Memory B cell (primary cell): ENCODE measurements around the gene CREBZF.
"Not testable (repeated sequence)": the region's sequence is repeated elsewhere in the genome, so short reads cannot be mapped to it uniquely, and the experiment has no call there.

Experiments used
- ATAC-seq: fragments of 150-1000 bp; cut with Tn5 transposase; 2 replicates; pipeline ENCODE4 v1.10.0; 2021; ENCODE audit warnings: low read depth, mild to moderate bottlenecking, moderate library complexity
- DNase-seq, 2 donors: peaks; one replicate each; pipeline ENCODE4 v3.0.0; 2022; ENCODE audit warnings: low spot score in 2 of 2
- H3K27ac Mint-ChIP-seq: one replicate; pipeline ENCODE4 v1.8.0; 2022; ENCODE audit warnings: mild to moderate bottlenecking, moderate library complexity, mixed read lengths
- H3K27me3 Mint-ChIP-seq: one replicate; pipeline ENCODE4 v1.8.0; 2022; ENCODE audit warnings: mixed read lengths
- H3K36me3 Mint-ChIP-seq: one replicate; pipeline ENCODE4 v1.8.0; 2022; ENCODE audit warnings: mild to moderate bottlenecking, mixed read lengths
- H3K4me1 Mint-ChIP-seq: one replicate; pipeline ENCODE4 v1.8.0; 2022; ENCODE audit warnings: mixed read lengths
- H3K4me3 Mint-ChIP-seq: one replicate; pipeline ENCODE4 v1.8.0; 2022; ENCODE audit warnings: mild to moderate bottlenecking, moderate library complexity, mixed read lengths
- H3K9me3 Mint-ChIP-seq: one replicate; pipeline ENCODE4 v1.8.0; 2022; ENCODE audit warnings: mixed read lengths

CREBZF gene

GRCh38 chr11:85661972-85662664, 2.8 kb downstream of the CREBZF start:
- peaks cover 18% of the 10 kb centered on the region for H3K36me3 Mint-ChIP-seq
- ATAC-seq: no peak
- H3K27ac Mint-ChIP-seq: no peak overlapping the region

GRCh38 chr11:85658180-85658579, 6.7 kb downstream of the CREBZF start:
- Mint-ChIP-seq H3K27me3 (no peaks in the 10 kb centered on the region), H3K4me3 (no peak overlapping the region), H3K36me3 (peaks cover 12% of the 10 kb centered on the region), H3K27ac (no peak overlapping the region), H3K9me3 (no peaks in the 10 kb centered on the region), H3K4me1 (peaks cover 16% of the 10 kb centered on the region)
- no peak for DNase-seq
- no peak for ATAC-seq

More at GRCh38 chr11:85661972-85662664, 2.8 kb downstream of the CREBZF start:
- Mint-ChIP-seq H3K4me1 (peaks cover 20% of the 10 kb centered on the region), H3K4me3 (peak overlapping the region; percentile 29), H3K9me3 (no peaks in the 10 kb centered on the region), H3K27me3 (no peaks in the 10 kb centered on the region)
- no peak for DNase-seq

GRCh38 chr11:85656777-85657176, 8.2 kb downstream of the CREBZF start:
- peaks cover 7% of the 10 kb centered on the region for H3K36me3 Mint-ChIP-seq
- no peak for ATAC-seq
- peaks cover 14% of the 10 kb centered on the region for H3K4me1 Mint-ChIP-seq

GRCh38 chr11:85654343-85654742, 10.6 kb downstream of the CREBZF start:
- ATAC-seq, H3K4me1 Mint-ChIP-seq, H3K27me3 Mint-ChIP-seq, H3K9me3 Mint-ChIP-seq, H3K4me3 Mint-ChIP-seq, H3K36me3 Mint-ChIP-seq, DNase-seq, H3K27ac Mint-ChIP-seq: not testable (repeated sequence)

More at GRCh38 chr11:85656777-85657176, 8.2 kb downstream of the CREBZF start:
- H3K27ac Mint-ChIP-seq: peak overlapping the region; percentile 55
- no peak overlapping the region for H3K4me3 Mint-ChIP-seq
- H3K27me3 Mint-ChIP-seq: no peaks in the 10 kb centered on the region
- H3K9me3 Mint-ChIP-seq: no peaks in the 10 kb centered on the region
- no peak for DNase-seq

- no peak for DNase-seq
- Mint-ChIP-seq H3K27ac (no peak overlapping the region), H3K9me3 (no peaks in the 10 kb centered on the region), H3K36me3 (peaks cover 3% of the 10 kb centered on the region), H3K4me3 (no peak overlapping the region), H3K27me3 (no peaks in the 10 kb centered on the region), H3K4me1 (peaks cover 9% of the 10 kb centered on the region)
- ATAC-seq: no peak
These were observed 12.0 kb downstream of the CREBZF start for GRCh38 chr11:85652786-85653447.

- H3K9me3 Mint-ChIP-seq: no peaks in the 10 kb centered on the region
- H3K27me3 Mint-ChIP-seq: no peaks in the 10 kb centered on the region
- peaks cover 8% of the 10 kb centered on the region for H3K4me1 Mint-ChIP-seq
- H3K4me3 Mint-ChIP-seq: no peak overlapping the region
- H3K36me3 Mint-ChIP-seq: peaks cover 3% of the 10 kb centered on the region
- ATAC-seq: no peak
- DNase-seq: no peak
- H3K27ac Mint-ChIP-seq: no peak overlapping the region
These were observed 13.8 kb downstream of the CREBZF start for GRCh38 chr11:85651118-85651517.

GRCh38 chr11:85647604-85648299, 17.2 kb downstream of the CREBZF start, which contains the start of gene TMEM126A:
TSS of gene TMEM126A (plus strand) at chr11:85647967. CDS start at chr11:85650256, 2,289 bp downstream.
- no peaks in the 10 kb centered on the region for H3K9me3 Mint-ChIP-seq

GRCh38 chr11:85647078-85647477, 17.9 kb downstream of the CREBZF start:
- Mint-ChIP-seq H3K36me3 (peaks cover 3% of the 10 kb centered on the region), H3K27ac (peak overlapping the region; percentile 99), H3K4me3 (peak overlapping the region; percentile 100), H3K27me3 (peaks cover 2% of the 10 kb centered on the region), H3K4me1 (peaks cover 5% of the 10 kb centered on the region), H3K9me3 (no peaks in the 10 kb centered on the region)
- ATAC-seq (no peak), DNase-seq (no peak)

More at GRCh38 chr11:85647604-85648299, 17.2 kb downstream of the CREBZF start, which contains the start of gene TMEM126A:
- H3K27me3 Mint-ChIP-seq: peaks cover 2% of the 10 kb centered on the region
- peaks cover 3% of the 10 kb centered on the region for H3K36me3 Mint-ChIP-seq
- peak within 1 kb of the TSS; percentile 100 for H3K4me3 Mint-ChIP-seq
- H3K4me1 Mint-ChIP-seq: peaks cover 5% of the 10 kb centered on the region
- ATAC-seq (peak; percentile 99), DNase-seq (peak; percentile 81 to 85)
- H3K27ac Mint-ChIP-seq: peak within 1 kb of the TSS; percentile 99

GRCh38 chr11:85643191-85643614, 21.7 kb downstream of the CREBZF start:
- no peak overlapping the region for H3K4me3 Mint-ChIP-seq
- no peak overlapping the region for H3K27ac Mint-ChIP-seq
- DNase-seq (no peak), ATAC-seq (no peak)
- no peaks in the 10 kb centered on the region for H3K9me3 Mint-ChIP-seq
- peaks cover 9% of the 10 kb centered on the region for H3K36me3 Mint-ChIP-seq
- peaks cover 4% of the 10 kb centered on the region for H3K27me3 Mint-ChIP-seq
- H3K4me1 Mint-ChIP-seq: peaks cover 3% of the 10 kb centered on the region

GRCh38 chr11:85634747-85635146, 30.2 kb downstream of the CREBZF start:
- Mint-ChIP-seq H3K36me3 (peaks cover 19% of the 10 kb centered on the region), H3K27me3 (no peaks in the 10 kb centered on the region), H3K4me3 (no peak overlapping the region), H3K4me1 (no peaks in the 10 kb centered on the region), H3K27ac (no peak overlapping the region), H3K9me3 (no peaks in the 10 kb centered on the region)
- DNase-seq (no peak), ATAC-seq (no peak)

GRCh38 chr11:85628771-85629341, 36.1 kb downstream of the CREBZF start:
- H3K27ac Mint-ChIP-seq: peak overlapping the region; percentile 88
- peaks cover 22% of the 10 kb centered on the region for H3K4me1 Mint-ChIP-seq
- peaks cover 2% of the 10 kb centered on the region for H3K36me3 Mint-ChIP-seq
- DNase-seq: no peak
- peak; percentile 1 for ATAC-seq
- no peaks in the 10 kb centered on the region for H3K9me3 Mint-ChIP-seq
- no peaks in the 10 kb centered on the region for H3K27me3 Mint-ChIP-seq
- H3K4me3 Mint-ChIP-seq: peak overlapping the region; percentile 96

- Mint-ChIP-seq H3K4me3 (peak within 1 kb of the TSS; percentile 96), H3K9me3 (no peaks in the 10 kb centered on the region), H3K27ac (peak within 1 kb of the TSS; percentile 88), H3K4me1 (peaks cover 22% of the 10 kb centered on the region), H3K27me3 (no peaks in the 10 kb centered on the region), H3K36me3 (peaks cover 2% of the 10 kb centered on the region)
- DNase-seq: peak; percentile 87 to 90
- ATAC-seq: peak; percentile 95
These were observed 36.7 kb downstream of the CREBZF start, which contains the start of gene TMEM126B for GRCh38 chr11:85627998-85628770. TSS of gene TMEM126B (plus strand) at chr11:85628593. CDS start at chr11:85628608, 15 bp downstream.

- Mint-ChIP-seq H3K4me3 (peak within 1 kb of the TSS; percentile 96), H3K36me3 (peaks cover 2% of the 10 kb centered on the region), H3K27me3 (no peaks in the 10 kb centered on the region), H3K9me3 (no peaks in the 10 kb centered on the region), H3K4me1 (peaks cover 22% of the 10 kb centered on the region), H3K27ac (peak within 1 kb of the TSS; percentile 88)
- ATAC-seq: no peak
- peak in 1 of 2 donors; percentile 3 for DNase-seq
These were observed 37.5 kb downstream of the CREBZF start, which contains the start of gene DLG2 for GRCh38 chr11:85627332-85627997. TSS of gene DLG2 (minus strand) at chr11:85627344.
